IMR-90 (cell line): Measurements from ENCODE around the gene MMD. TPM values are rescaled to one million over a fixed set of nuclear protein-coding genes. Genes with fewer than 3 reads are reported as not detected.

ENCODE experiments used
- ATAC-seq: fragments of 200-7000 bp; cut with Tn5 transposase; 2 replicates; pipeline ENCODE4 v1.9.1; 2020; ENCODE audit warnings: low read depth, mild to moderate bottlenecking, moderate library complexity
- BruUV-seq: library from RNA; stranded (reverse); fragments of 400-500 nt; replicated peaks from 2 replicates; lab custom pipeline; 2021; lab: Mats Ljungman, UMichigan
- CTCF ChIA-PET: fragments of 300-600 bp; formaldehyde crosslinking; extraction: SDS; loops from one replicate; lab custom pipeline; 2021; ENCODE audit warnings: antibody characterized with exemption; lab: Yijun Ruan, JAX
- POLR2A ChIA-PET: fragments of 300-600 bp; sonication (Branson Sonifier 250); formaldehyde crosslinking; loops from one replicate; lab custom pipeline; 2022; ENCODE audit warnings: antibody characterized with exemption; ENCODE audit not compliant: unreplicated experiment; lab: Charles Lee
- DNase-seq: peaks from one replicate; pipeline ENCODE4 v3.0.0; 2013
- H2AFZ ChIP-seq: replicated peaks from 2 replicates; pipeline ENCODE3; 2013; ENCODE audit warnings: low read length, mild to moderate bottlenecking; ENCODE audit not compliant: poor library complexity
- H2AK5ac ChIP-seq: 2 replicates; pipeline ENCODE4 v1.6.1; 2013; ENCODE audit warnings: low read depth, low read length, inconsistent platforms
- H2AK9ac ChIP-seq: replicated peaks from 2 replicates; pipeline ENCODE3; 2013; ENCODE audit warnings: mild to moderate bottlenecking, low read depth, low read length, moderate library complexity; ENCODE audit not compliant: poor library complexity
- H2BK120ac ChIP-seq: 2 replicates; pipeline ENCODE4 v1.6.1; 2013; ENCODE audit warnings: low read depth, low read length, inconsistent platforms
- H2BK15ac ChIP-seq: 3 replicates; pipeline ENCODE4 v1.6.1; 2013; ENCODE audit warnings: low read depth, low read length, inconsistent platforms
- H2BK20ac ChIP-seq: 2 replicates; pipeline ENCODE4 v1.6.1; 2013; ENCODE audit warnings: low read depth, mild to moderate bottlenecking, inconsistent platforms, low read length, moderate library complexity
- H2BK5ac ChIP-seq: 2 replicates; pipeline ENCODE4 v1.6.1; 2013; ENCODE audit warnings: mild to moderate bottlenecking, low read depth, low read length, inconsistent platforms; ENCODE audit not compliant: poor library complexity, severe bottlenecking
- H3K14ac ChIP-seq: replicated peaks from 2 replicates; pipeline ENCODE4 v1.6.1; 2013; ENCODE audit warnings: low read depth, low read length, inconsistent platforms
- H3K18ac ChIP-seq: 2 replicates; pipeline ENCODE4 v1.6.1; 2013; ENCODE audit warnings: low read depth, low read length, control low read depth
- H3K23ac ChIP-seq: 2 replicates; pipeline ENCODE4 v1.6.1; 2013; ENCODE audit warnings: low read depth, low read length, inconsistent platforms
- H3K27ac ChIP-seq: 2 replicates; pipeline ENCODE4 v1.5.1; 2013; ENCODE audit warnings: mild to moderate bottlenecking, control low read depth, low read length; ENCODE audit not compliant: insufficient read depth
- H3K27me3 ChIP-seq: 2 replicates; pipeline ENCODE4 v1.6.1; 2013; ENCODE audit warnings: low read length; ENCODE audit not compliant: control insufficient read depth, insufficient read depth
- H3K36me3 ChIP-seq: 2 replicates; pipeline ENCODE4 v1.6.1; 2013; ENCODE audit warnings: low read length, mixed read lengths; ENCODE audit not compliant: control insufficient read depth, insufficient read depth
- H3K4ac ChIP-seq: 2 replicates; pipeline ENCODE4 v1.6.1; 2013; ENCODE audit warnings: low read depth, low read length, inconsistent platforms
- H3K4me1 ChIP-seq: 2 replicates; pipeline ENCODE4 v1.6.1; 2013; ENCODE audit warnings: low read length, mixed read lengths; ENCODE audit not compliant: control insufficient read depth, insufficient read depth
- H3K4me2 ChIP-seq: 2 replicates; pipeline ENCODE4 v1.6.1; 2013; ENCODE audit warnings: low read depth, mild to moderate bottlenecking, control low read depth, low read length, moderate library complexity
- H3K4me3 ChIP-seq: 2 replicates; pipeline ENCODE4 v1.5.1; 2013; ENCODE audit warnings: low read depth, mild to moderate bottlenecking, control low read depth, low read length, moderate library complexity; ENCODE audit not compliant: insufficient read depth
- H3K56ac ChIP-seq: 2 replicates; pipeline ENCODE4 v1.6.1; 2013; ENCODE audit warnings: low read length, inconsistent platforms; ENCODE audit not compliant: insufficient read depth; ENCODE audit errors: extremely low read depth
- H3K79me1 ChIP-seq, 2 experiments: 2 replicates each; pipeline ENCODE4 v1.6.1; 2013; ENCODE audit warnings: low read length in 2 of 2, inconsistent platforms in 1 of 2, low read depth in 1 of 2
- H3K9ac ChIP-seq: 2 replicates; pipeline ENCODE4 v1.6.1; 2013; ENCODE audit warnings: low read depth, low read length, control low read depth
- H3K9me1 ChIP-seq: 2 replicates; pipeline ENCODE4 v1.6.1; 2013; ENCODE audit warnings: low read length, inconsistent platforms; ENCODE audit not compliant: insufficient read depth
- H3K9me3 ChIP-seq: 2 replicates; pipeline ENCODE4 v1.6.1; 2013; ENCODE audit warnings: low read length; ENCODE audit not compliant: control insufficient read depth, insufficient read depth
- H4K20me1 ChIP-seq: 2 replicates; pipeline ENCODE4 v1.6.1; 2013; ENCODE audit warnings: low read length, inconsistent platforms; ENCODE audit not compliant: insufficient read depth
- H4K5ac ChIP-seq: 2 replicates; pipeline ENCODE4 v1.6.1; 2013; ENCODE audit warnings: mild to moderate bottlenecking, low read depth, low read length, control low read depth
- H4K8ac ChIP-seq, 2 experiments: 2 replicates each; pipeline ENCODE4 v1.6.1; 2013; ENCODE audit warnings: low read depth in 2 of 2, low read length in 2 of 2, control low read depth in 1 of 2, inconsistent platforms in 1 of 2
- H4K91ac ChIP-seq: 2 replicates; pipeline ENCODE4 v1.6.1; 2013; ENCODE audit warnings: low read depth, low read length, inconsistent platforms; ENCODE audit not compliant: insufficient read depth
- CHD1 ChIP-seq: IDR thresholded peaks from 2 replicates; pipeline ENCODE4 v1.6.1; 2012; ENCODE audit warnings: low read depth, low read length, improper control_type of control experiment
- ELK1 ChIP-seq: fragments of 150-350 bp; IDR thresholded peaks from 2 replicates; pipeline ENCODE4 v1.6.1; 2016; ENCODE audit warnings: low read depth, mild to moderate bottlenecking, low read length, moderate library complexity, borderline replicate concordance
- FOS ChIP-seq: fragments of 150-350 bp; IDR thresholded peaks from 2 replicates; pipeline ENCODE4 v1.6.1; 2016; ENCODE audit warnings: low read depth, low read length
- RAD21 ChIP-seq: IDR thresholded peaks from 2 replicates; pipeline ENCODE4 v1.6.1; 2012; ENCODE audit warnings: low read length, improper control_type of control experiment
- RCOR1 ChIP-seq: IDR thresholded peaks from 2 replicates; pipeline ENCODE4 v1.6.1; 2012; ENCODE audit warnings: mild to moderate bottlenecking, low read length, improper control_type of control experiment; ENCODE audit not compliant: insufficient replicate concordance
- WGBS, 2 experiments: methylation state at CpG; one replicate each; pipeline versions ENCODE4 v1.1.5 to v1.1.7; 2013; ENCODE audit warnings: missing lambda C conversion rate in 2 of 2; ENCODE audit not compliant: insufficient read length in 1 of 2; ENCODE audit errors: extremely low coverage in 2 of 2; 5-methylcytosine and 5-hydroxymethylcytosine counted together
- dilution Hi-C: fragments of 300-500 bp; cut with HindIII; formaldehyde crosslinking; loops from one replicate; pipeline ENCODE4 v1.14.3; 2018; ENCODE audit warnings: low sequenced_read_pairs; ENCODE audit not compliant: unreplicated experiment
- in situ Hi-C: fragments of 300-500 bp; cut with MboI; formaldehyde crosslinking; loops from 3 replicates; pipeline ENCODE4 v1.14.3; 2019; ENCODE audit warnings: low sequenced_read_pairs, inconsistent platforms, mixed read lengths
- intact Hi-C: fragments of 100-400 bp; cut with micrococcal nuclease; formaldehyde crosslinking; loops from 2 replicates; pipeline ENCODE4 v1.10.0; 2022
- polyA plus RNA-seq, 3 experiments: library from polyadenylated mRNA; depleted of rRNA; stranded (reverse); fragments of >200 nt; gene quantifications; 2 replicates each; pipeline ENCODE4 v1.2.3, GENCODE V29; 2012; ENCODE audit warnings: low replicate concordance in 1 of 3
- total RNA-seq: library from RNA; depleted of rRNA; stranded (reverse); fragments of >200 nt; gene quantifications from 2 replicates; pipeline ENCODE4 v1.2.3, GENCODE V29; 2012

The MMD gene
- total and polyA plus RNA-seq, 2 of the 4 experiments (the other 2 are of a cell fraction) = 6.3 to 7.0 TPM

- H2AK5ac ChIP-seq = peak overlapping the region; percentile 57; the same call in 1 of the 2 replicates
- H3K14ac ChIP-seq = peak overlapping the region; percentile 22; the same call in 1 of the 2 replicates
- no peak overlapping the region for H3K4me2 ChIP-seq
- POLR2A ChIA-PET = no interaction called here
- no peaks in the 10 kb centered on the region for H3K9me3 ChIP-seq
- peak overlapping the region; percentile 17; the same call in 1 of the 2 replicates for H3K27ac ChIP-seq
- no peak overlapping the region for H3K56ac ChIP-seq
- H2BK5ac ChIP-seq = peak overlapping the region; percentile 23
- no peaks in the 10 kb centered on the region for H3K27me3 ChIP-seq
- H4K8ac ChIP-seq = peak overlapping the region; percentile 46 to 87; a peak in 3 of 4 replicates
- dilution Hi-C loops (no loop called here), intact Hi-C loops (no loop called here), in situ Hi-C loops (no loop called here)
- TF ChIP-seq FOS = no peak
- no peak for TF ChIP-seq CHD1
- no peak for TF ChIP-seq RCOR1
- no peak for TF ChIP-seq ELK1
- TF ChIP-seq RAD21 = no peak
- no peak overlapping the region for H3K4me3 ChIP-seq
- H3K4me1 ChIP-seq = peaks cover 18% of the 10 kb centered on the region
- no peak overlapping the region for H3K9ac ChIP-seq
- H3K4ac ChIP-seq = peak overlapping the region; percentile 86
- H2BK15ac ChIP-seq = peak overlapping the region; percentile 40
- peak overlapping the region; percentile 42 for H4K5ac ChIP-seq
- CTCF ChIA-PET = no interaction called here
- no peaks in the 10 kb centered on the region for H3K79me1 ChIP-seq
- H3K18ac ChIP-seq = peak overlapping the region; percentile 58
- H4K20me1 ChIP-seq = peaks cover 4% of the 10 kb centered on the region; the same call in 1 of the 2 replicates
- no CpG with 5 or more reads among the region's 1 CpG for WGBS, 2 experiments
- H2AK9ac ChIP-seq = no peak overlapping the region
- no peak overlapping the region for H2AFZ ChIP-seq
- H3K36me3 ChIP-seq = no peaks in the 10 kb centered on the region
- peak; percentile 41 for DNase-seq
- peak overlapping the region; percentile 94 for H2BK120ac ChIP-seq
- BruUV-seq = no TSS peak
- no peak for ATAC-seq
- H2BK20ac ChIP-seq = peak overlapping the region; percentile 92
- H3K9me1 ChIP-seq = peaks cover 4% of the 10 kb centered on the region; the same call in 1 of the 2 replicates
- H4K91ac ChIP-seq = peak overlapping the region; percentile 68; the same call in 1 of the 2 replicates
- no peak overlapping the region for H3K23ac ChIP-seq
Measured at GRCh38 chr17:55434721-55435120, 13.1 kb upstream of the MMD start.
